C4-2B (cell line): ENCODE measurements around the gene SLC39A11.

Experiments
- CTCF ChIP-seq: fragments of 450-650 bp; conservative IDR thresholded peaks from 2 replicates; pipeline ENCODE4 v1.5.1; 2017; ENCODE audit warnings: mild to moderate bottlenecking
- ZFX ChIP-seq: fragments of 450-650 bp; IDR thresholded peaks from 2 replicates; pipeline ENCODE4 v1.6.1; 2017

DNA sequence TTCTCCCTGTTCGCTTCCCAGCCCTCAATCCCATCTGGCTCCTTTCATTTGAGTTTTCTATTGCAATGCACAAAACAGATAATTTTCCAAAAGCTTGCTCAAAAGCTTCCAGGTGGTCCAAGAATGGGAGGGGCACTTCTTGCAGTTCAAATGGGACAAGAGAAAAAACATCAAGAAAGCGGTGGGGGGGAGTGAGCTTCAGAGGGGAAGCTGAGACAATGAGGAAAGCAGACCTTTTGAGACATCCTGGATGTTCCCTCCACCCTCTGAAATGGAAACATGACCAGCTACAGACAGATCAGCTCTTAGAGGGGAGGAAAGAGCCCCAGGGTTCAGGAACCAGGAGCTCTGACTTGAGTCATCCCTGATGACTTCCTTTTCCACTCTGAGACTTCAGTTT, 368.2 kb downstream of the SLC39A11 start:
- TF ChIP-seq CTCF (no peak), ZFX (no peak)
